H9 (cell line): ENCODE measurements around the gene RPL36. TPM values are rescaled to one million over a fixed set of nuclear protein-coding genes. Genes with fewer than 3 reads are reported as not detected.

Source experiments
- DNase-seq: peaks from one replicate; pipeline ENCODE4 v3.0.0-alpha.2; 2017
- H2AFZ ChIP-seq: one replicate; pipeline ENCODE4 v1.6.1; 2013; ENCODE audit warnings: mild to moderate bottlenecking, low read length, control low read depth, moderate library complexity
- H2AK5ac ChIP-seq: 2 replicates; pipeline ENCODE4 v1.6.1; 2013; ENCODE audit warnings: low read length, control low read depth, mixed read lengths; ENCODE audit not compliant: insufficient read length
- H2BK120ac ChIP-seq: one replicate; pipeline ENCODE4 v1.6.1; 2013; ENCODE audit warnings: low read depth, mild to moderate bottlenecking, low read length, control low read depth, inconsistent platforms; ENCODE audit not compliant: poor library complexity, severe bottlenecking
- H2BK12ac ChIP-seq: 2 replicates; pipeline ENCODE4 v1.6.1; 2013; ENCODE audit warnings: low read length, control low read depth, mixed read lengths, low read depth; ENCODE audit not compliant: insufficient read length
- H2BK15ac ChIP-seq: 2 replicates; pipeline ENCODE4 v1.6.1; 2013; ENCODE audit warnings: low read depth, low read length, control low read depth
- H2BK20ac ChIP-seq: one replicate; pipeline ENCODE4 v1.6.1; 2013; ENCODE audit warnings: low read depth, mild to moderate bottlenecking, low read length, control low read depth, inconsistent platforms; ENCODE audit not compliant: poor library complexity, severe bottlenecking
- H2BK5ac ChIP-seq: 2 replicates; pipeline ENCODE4 v1.6.1; 2013; ENCODE audit warnings: low read length, control low read depth, mixed read lengths; ENCODE audit not compliant: insufficient read length
- H3K14ac ChIP-seq: 2 replicates; pipeline ENCODE4 v1.6.1; 2013; ENCODE audit warnings: low read length, control low read depth; ENCODE audit not compliant: insufficient read depth
- H3K18ac ChIP-seq: 2 replicates; pipeline ENCODE4 v1.6.1; 2013; ENCODE audit warnings: low read depth, mild to moderate bottlenecking, mixed read lengths, low read length, control low read depth; ENCODE audit not compliant: insufficient read length
- H3K23ac ChIP-seq: 2 replicates; pipeline ENCODE4 v1.6.1; 2013; ENCODE audit warnings: low read length, control low read depth, mixed read lengths, low read depth; ENCODE audit not compliant: insufficient read length
- H3K23me2 ChIP-seq: 2 replicates; pipeline ENCODE4 v1.6.1; 2013; ENCODE audit warnings: low read depth, mild to moderate bottlenecking, mixed read lengths, low read length, control low read depth; ENCODE audit not compliant: insufficient read length, poor library complexity, severe bottlenecking
- H3K27ac ChIP-seq: 2 replicates; pipeline ENCODE4 v1.5.1; 2013; ENCODE audit warnings: low read length, control low read depth, mixed read lengths, low read depth; ENCODE audit not compliant: insufficient read length
- H3K27me3 ChIP-seq: 2 replicates; pipeline ENCODE4 v1.6.1; 2013; ENCODE audit warnings: low read length, control low read depth, inconsistent platforms; ENCODE audit not compliant: insufficient read depth
- H3K4ac ChIP-seq: 2 replicates; pipeline ENCODE4 v1.6.1; 2013; ENCODE audit warnings: low read depth, mild to moderate bottlenecking, control low read depth, inconsistent platforms, low read length, moderate library complexity
- H3K4me1 ChIP-seq: 2 replicates; pipeline ENCODE4 v1.6.1; 2013; ENCODE audit warnings: low read length, control low read depth, inconsistent platforms; ENCODE audit not compliant: insufficient read depth
- H3K4me2 ChIP-seq: 2 replicates; pipeline ENCODE4 v1.6.1; 2013; ENCODE audit warnings: low read length, control low read depth, mixed read lengths; ENCODE audit not compliant: insufficient read length, insufficient read depth
- H3K56ac ChIP-seq: 2 replicates; pipeline ENCODE4 v1.6.1; 2013; ENCODE audit warnings: low read depth, mild to moderate bottlenecking, mixed read lengths, low read length, control low read depth; ENCODE audit not compliant: insufficient read length
- H3K79me1 ChIP-seq: 2 replicates; pipeline ENCODE4 v1.6.1; 2013; ENCODE audit warnings: low read depth, mild to moderate bottlenecking, moderate library complexity, low read length, control low read depth, inconsistent platforms; ENCODE audit not compliant: insufficient read depth, poor library complexity, severe bottlenecking
- H3K79me2 ChIP-seq: 2 replicates; pipeline ENCODE4 v1.6.1; 2013; ENCODE audit warnings: low read length, control low read depth, inconsistent platforms; ENCODE audit not compliant: insufficient read depth
- H3K9ac ChIP-seq: 2 replicates; pipeline ENCODE4 v1.6.1; 2013; ENCODE audit warnings: low read length, control low read depth, mixed read lengths; ENCODE audit not compliant: insufficient read length; ENCODE audit errors: extremely low read depth
- H3K9me3 ChIP-seq: one replicate; pipeline ENCODE4 v1.6.1; 2013; ENCODE audit warnings: low read depth, low read length, inconsistent platforms; ENCODE audit not compliant: control insufficient read depth
- H3T11ph ChIP-seq: one replicate; pipeline ENCODE4 v1.6.1; 2013; ENCODE audit warnings: mild to moderate bottlenecking, low read length, control low read depth, inconsistent platforms
- H4K20me1 ChIP-seq: one replicate; pipeline ENCODE4 v1.6.1; 2013; ENCODE audit not compliant: control insufficient read depth, insufficient read length, insufficient read depth
- H4K5ac ChIP-seq: 2 replicates; pipeline ENCODE4 v1.6.1; 2013; ENCODE audit warnings: low read depth, mild to moderate bottlenecking, mixed read lengths, low read length, control low read depth; ENCODE audit not compliant: insufficient read length
- H4K8ac ChIP-seq: replicated peaks from 2 replicates; pipeline ENCODE4 v1.6.1; 2013; ENCODE audit warnings: low read length, control low read depth, mixed read lengths, low read depth; ENCODE audit not compliant: insufficient read length
- H4K91ac ChIP-seq: 2 replicates; pipeline ENCODE4 v1.6.1; 2013; ENCODE audit warnings: low read depth, mild to moderate bottlenecking, moderate library complexity, mixed read lengths, low read length, control low read depth; ENCODE audit not compliant: insufficient read length
- H3K27ac Mint-ChIP-seq, 3 experiments: 2 replicates in 2 of 3; 3 replicates in 1 of 3; pipeline ENCODE4 v1.8.0; 2020 to 2021; ENCODE audit warnings: mixed read lengths in 3 of 3, mild to moderate bottlenecking in 1 of 3, moderate library complexity in 1 of 3
- H3K27me3 Mint-ChIP-seq: 2 replicates; pipeline ENCODE4 v1.8.0; 2021; ENCODE audit warnings: low read depth, mild to moderate bottlenecking, moderate library complexity, mixed read lengths
- H3K36me3 Mint-ChIP-seq, 3 experiments: 2 replicates in 2 of 3; 3 replicates in 1 of 3; pipeline ENCODE4 v1.8.0; 2020 to 2021; ENCODE audit warnings: low read depth in 3 of 3, mixed read lengths in 3 of 3; ENCODE audit not compliant: insufficient read depth in 1 of 3
- H3K4me1 Mint-ChIP-seq, 2 experiments: 2 replicates each; pipeline ENCODE4 v1.8.0; 2020; ENCODE audit warnings: mixed read lengths in 2 of 2
- H3K4me3 Mint-ChIP-seq, 2 experiments: 2 replicates in 1 of 2; 3 replicates in 1 of 2; pipeline ENCODE4 v1.8.0; 2020 to 2021; ENCODE audit warnings: mild to moderate bottlenecking in 2 of 2, mixed read lengths in 2 of 2, moderate library complexity in 1 of 2
- H3K9me3 Mint-ChIP-seq, 2 experiments: 2 replicates in 1 of 2; 3 replicates in 1 of 2; pipeline ENCODE4 v1.8.0; 2020; ENCODE audit warnings: mild to moderate bottlenecking in 2 of 2, mixed read lengths in 2 of 2, moderate library complexity in 1 of 2
- WGBS: extraction: QIAGEN DNeasy Blood & Tissue Kit; methylation state at CpG from one replicate; pipeline ENCODE4 v1.1.7; 2013; ENCODE audit warnings: missing lambda C conversion rate, low lambda C conversion rate, mixed read lengths; ENCODE audit not compliant: insufficient read length; ENCODE audit errors: extremely low coverage; 5-methylcytosine and 5-hydroxymethylcytosine counted together
- total RNA-seq: library from RNA; stranded (reverse); gene quantifications from 2 replicates; pipeline ENCODE4 v1.2.1, GENCODE V29; 2021
- TF ChIP-seq, protein P1 (sequence below): fragments of 200-600 bp; sonication (generic); conservative IDR thresholded peaks from 3 replicates; pipeline ENCODE4 v1.8.0; 2021; ENCODE audit warnings: antibody characterized with exemption, mild to moderate bottlenecking

The RPL36 gene
- total RNA-seq, 1 experiment from 2014 or later = 1,074 TPM

DNA sequence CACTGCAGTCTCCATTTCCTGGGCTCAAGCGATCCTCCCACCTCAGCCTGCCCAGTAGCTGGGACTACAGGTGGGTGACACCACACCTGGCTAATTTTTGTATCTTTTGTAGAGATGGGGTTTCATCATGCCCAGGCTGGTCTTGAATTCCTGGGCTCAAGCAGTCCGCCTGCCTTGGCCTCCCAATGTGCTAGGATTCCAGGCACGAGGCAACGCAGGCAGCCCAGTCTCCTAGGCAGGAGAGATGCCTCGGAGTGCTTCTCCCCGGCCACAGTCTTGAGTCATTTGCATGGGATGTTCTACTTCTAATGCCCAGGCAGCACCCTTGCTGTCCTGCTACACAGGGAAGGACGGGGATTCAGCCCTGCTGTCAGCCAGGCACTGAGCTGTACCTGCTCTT lies 18.5 kb upstream of the RPL36 start:
- no peaks in the 10 kb centered on the region for H3K79me2 ChIP-seq
- H2BK120ac ChIP-seq = no peak overlapping the region
- H4K91ac ChIP-seq = no peak overlapping the region
- H2AFZ ChIP-seq = no peak overlapping the region
- no peaks in the 10 kb centered on the region for H4K20me1 ChIP-seq
- Mint-ChIP-seq H3K9me3 (no peaks in the 10 kb centered on the region), H3K27ac (no peak overlapping the region), H3K27me3 (no peaks in the 10 kb centered on the region; the same call in 1 of the 2 replicates), H3K4me1 (peaks cover 8 to 20% of the 10 kb centered on the region in 2 experiments), H3K36me3 (peaks cover 21 to 57% (median 42%) of the 10 kb centered on the region in 3 experiments; a peak in 6 of 7 replicates), H3K4me3 (no peak overlapping the region)
- H3K27ac ChIP-seq = no peak overlapping the region
- no peak overlapping the region for H4K5ac ChIP-seq
- H3T11ph ChIP-seq = no peak overlapping the region
- H2BK5ac ChIP-seq = no peak overlapping the region
- DNase-seq = no peak
- H3K14ac ChIP-seq = no peak overlapping the region
- H3K9ac ChIP-seq = no peak overlapping the region
- no peaks in the 10 kb centered on the region for H3K79me1 ChIP-seq
- no peaks in the 10 kb centered on the region for H3K23me2 ChIP-seq
- H3K4me2 ChIP-seq = no peak overlapping the region
- H3K4ac ChIP-seq = no peak overlapping the region
- H2AK5ac ChIP-seq = no peak overlapping the region
- H4K8ac ChIP-seq = no peak overlapping the region
- H3K9me3 ChIP-seq = no peaks in the 10 kb centered on the region
- no peaks in the 10 kb centered on the region for H3K4me1 ChIP-seq
- no peaks in the 10 kb centered on the region for H3K27me3 ChIP-seq
- H2BK20ac ChIP-seq = no peak overlapping the region
- no peak overlapping the region for H3K56ac ChIP-seq
- WGBS = no CpG with 5 or more reads among the region's 7 CpGs
- TF ChIP-seq, protein P1, sequence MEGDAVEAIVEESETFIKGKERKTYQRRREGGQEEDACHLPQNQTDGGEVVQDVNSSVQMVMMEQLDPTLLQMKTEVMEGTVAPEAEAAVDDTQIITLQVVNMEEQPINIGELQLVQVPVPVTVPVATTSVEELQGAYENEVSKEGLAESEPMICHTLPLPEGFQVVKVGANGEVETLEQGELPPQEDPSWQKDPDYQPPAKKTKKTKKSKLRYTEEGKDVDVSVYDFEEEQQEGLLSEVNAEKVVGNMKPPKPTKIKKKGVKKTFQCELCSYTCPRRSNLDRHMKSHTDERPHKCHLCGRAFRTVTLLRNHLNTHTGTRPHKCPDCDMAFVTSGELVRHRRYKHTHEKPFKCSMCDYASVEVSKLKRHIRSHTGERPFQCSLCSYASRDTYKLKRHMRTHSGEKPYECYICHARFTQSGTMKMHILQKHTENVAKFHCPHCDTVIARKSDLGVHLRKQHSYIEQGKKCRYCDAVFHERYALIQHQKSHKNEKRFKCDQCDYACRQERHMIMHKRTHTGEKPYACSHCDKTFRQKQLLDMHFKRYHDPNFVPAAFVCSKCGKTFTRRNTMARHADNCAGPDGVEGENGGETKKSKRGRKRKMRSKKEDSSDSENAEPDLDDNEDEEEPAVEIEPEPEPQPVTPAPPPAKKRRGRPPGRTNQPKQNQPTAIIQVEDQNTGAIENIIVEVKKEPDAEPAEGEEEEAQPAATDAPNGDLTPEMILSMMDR = no peak
- no peak overlapping the region for H2BK12ac ChIP-seq
- H3K18ac ChIP-seq = no peak overlapping the region
- H3K23ac ChIP-seq = no peak overlapping the region
- H2BK15ac ChIP-seq = no peak overlapping the region
